ES-I3 (cell line): ENCODE measurements around the gene GPR176.

ENCODE experiments used
- H3K36me3 ChIP-seq: 2 replicates; pipeline ENCODE4 v1.6.1; 2013; ENCODE audit warnings: mild to moderate bottlenecking, low read length, control low read depth, moderate library complexity; ENCODE audit not compliant: insufficient read depth
- H3K4me1 ChIP-seq: 2 replicates; pipeline ENCODE4 v1.6.1; 2013; ENCODE audit warnings: mild to moderate bottlenecking, control low read depth, low read length; ENCODE audit not compliant: insufficient read depth
- H3K9ac ChIP-seq: 2 replicates; pipeline ENCODE4 v1.6.1; 2013; ENCODE audit warnings: low read depth, mild to moderate bottlenecking, low read length, moderate library complexity
- H3K9me3 ChIP-seq: 2 replicates; pipeline ENCODE4 v1.6.1; 2013; ENCODE audit warnings: mild to moderate bottlenecking, low read length, moderate library complexity; ENCODE audit not compliant: control insufficient read depth, insufficient read depth

GPR176 gene

DNA sequence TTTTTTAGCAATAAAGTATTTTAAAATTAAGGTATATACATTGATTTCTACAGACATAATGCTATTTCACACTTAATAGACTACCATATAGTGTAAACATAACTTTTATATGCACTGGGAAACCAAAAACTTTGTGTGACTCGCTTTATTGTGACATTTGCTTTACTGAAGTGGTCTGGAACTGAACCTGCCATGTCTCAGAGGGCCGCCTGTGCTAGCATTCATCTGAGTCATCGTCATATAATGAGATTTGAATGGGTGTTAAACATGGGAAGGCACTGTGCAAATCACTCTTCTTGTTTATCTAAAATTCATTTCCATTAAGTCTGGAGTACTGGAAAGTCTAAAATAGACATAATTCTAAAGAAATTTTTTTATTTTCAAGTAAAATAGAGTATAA is 26.8 kb upstream of the GPR176 start:
- Histone ChIP-seq H3K4me1 (no peaks in the 10 kb centered on the region), H3K9me3 (no peaks in the 10 kb centered on the region; the same call in 1 of the 2 replicates), H3K36me3 (peaks cover 24% of the 10 kb centered on the region), H3K9ac (no peak overlapping the region)

DNA sequence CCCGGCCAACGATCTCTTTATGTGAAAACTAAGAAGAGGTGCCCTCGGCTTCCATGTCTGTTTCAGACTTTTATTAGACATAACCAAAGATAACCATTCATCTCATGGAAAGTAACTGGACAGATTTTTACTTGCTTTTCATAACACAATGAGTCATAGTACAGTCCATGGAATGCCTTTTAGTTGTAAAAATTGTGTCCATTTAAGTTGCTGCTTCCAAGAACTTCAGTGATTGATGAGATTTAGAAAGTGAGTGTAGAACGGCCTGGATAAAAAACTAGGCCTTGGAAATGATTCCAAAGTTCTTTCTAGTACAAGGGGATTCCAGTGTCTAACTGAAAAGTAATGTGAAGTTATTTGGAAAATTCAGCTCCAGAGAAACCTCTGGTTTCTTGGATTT is 24.7 kb upstream of the GPR176 start:
- Histone ChIP-seq H3K36me3 (peaks cover 37% of the 10 kb centered on the region), H3K9ac (no peak overlapping the region), H3K4me1 (peaks cover 10% of the 10 kb centered on the region; the same call in 1 of the 2 replicates), H3K9me3 (no peaks in the 10 kb centered on the region; the same call in 1 of the 2 replicates)

DNA sequence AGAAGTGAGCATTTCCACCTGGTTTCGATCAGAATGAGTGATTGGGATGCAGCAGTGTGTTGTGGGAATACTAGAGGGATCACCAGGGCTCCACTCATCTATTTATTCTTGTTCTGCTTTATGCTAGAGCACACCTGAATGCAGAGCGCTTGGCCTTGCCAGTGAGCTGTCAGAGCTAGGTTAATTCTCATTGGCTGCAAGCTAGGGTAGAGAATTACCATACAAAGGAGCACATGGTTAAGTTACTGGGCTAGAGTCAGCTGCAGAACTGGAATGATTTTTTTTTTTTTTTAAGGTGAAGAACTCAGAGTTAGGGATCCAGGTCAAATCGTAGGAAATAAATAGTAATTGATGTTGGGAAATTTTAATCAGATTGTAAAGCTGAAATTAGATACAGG is 22.7 kb upstream of the GPR176 start:
- no peak overlapping the region for H3K9ac ChIP-seq
- no peaks in the 10 kb centered on the region; the same call in 1 of the 2 replicates for H3K9me3 ChIP-seq
- H3K36me3 ChIP-seq, result peaks cover 38% of the 10 kb centered on the region
- peaks cover 10% of the 10 kb centered on the region; the same call in 1 of the 2 replicates for H3K4me1 ChIP-seq

DNA sequence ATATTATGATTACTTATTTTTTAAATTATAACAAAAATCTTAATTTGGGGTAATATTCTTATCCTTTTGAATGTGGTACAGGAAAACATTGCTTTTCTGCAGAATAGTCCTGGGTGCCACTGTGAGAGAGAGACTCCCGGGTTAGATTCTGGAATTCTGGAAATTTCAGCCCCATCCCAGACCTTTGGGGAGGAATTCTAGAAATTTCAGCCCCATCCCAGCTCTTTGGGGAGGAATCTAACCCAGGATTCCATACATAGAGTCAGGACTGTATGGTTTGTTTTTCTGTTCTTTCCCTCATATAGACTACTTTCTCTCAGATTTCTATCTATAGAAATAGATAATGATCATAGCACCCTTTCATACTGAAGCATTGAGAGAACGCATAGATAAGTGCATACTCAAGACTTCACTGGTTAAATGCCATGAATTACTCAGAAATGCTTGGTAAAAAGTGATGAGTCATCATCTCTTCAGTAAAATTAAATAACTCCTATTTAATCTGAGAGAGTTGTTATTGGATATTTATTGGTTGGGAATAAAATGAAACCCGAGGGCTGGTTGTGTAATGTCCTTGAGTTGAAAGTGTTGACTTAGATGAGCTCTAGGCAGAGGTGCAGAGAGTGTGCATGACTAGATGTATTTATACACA is 22.2 kb upstream of the GPR176 start:
- Histone ChIP-seq H3K9me3 (no peaks in the 10 kb centered on the region; the same call in 1 of the 2 replicates), H3K9ac (no peak overlapping the region), H3K36me3 (peaks cover 34% of the 10 kb centered on the region), H3K4me1 (peaks cover 10% of the 10 kb centered on the region; the same call in 1 of the 2 replicates)

DNA sequence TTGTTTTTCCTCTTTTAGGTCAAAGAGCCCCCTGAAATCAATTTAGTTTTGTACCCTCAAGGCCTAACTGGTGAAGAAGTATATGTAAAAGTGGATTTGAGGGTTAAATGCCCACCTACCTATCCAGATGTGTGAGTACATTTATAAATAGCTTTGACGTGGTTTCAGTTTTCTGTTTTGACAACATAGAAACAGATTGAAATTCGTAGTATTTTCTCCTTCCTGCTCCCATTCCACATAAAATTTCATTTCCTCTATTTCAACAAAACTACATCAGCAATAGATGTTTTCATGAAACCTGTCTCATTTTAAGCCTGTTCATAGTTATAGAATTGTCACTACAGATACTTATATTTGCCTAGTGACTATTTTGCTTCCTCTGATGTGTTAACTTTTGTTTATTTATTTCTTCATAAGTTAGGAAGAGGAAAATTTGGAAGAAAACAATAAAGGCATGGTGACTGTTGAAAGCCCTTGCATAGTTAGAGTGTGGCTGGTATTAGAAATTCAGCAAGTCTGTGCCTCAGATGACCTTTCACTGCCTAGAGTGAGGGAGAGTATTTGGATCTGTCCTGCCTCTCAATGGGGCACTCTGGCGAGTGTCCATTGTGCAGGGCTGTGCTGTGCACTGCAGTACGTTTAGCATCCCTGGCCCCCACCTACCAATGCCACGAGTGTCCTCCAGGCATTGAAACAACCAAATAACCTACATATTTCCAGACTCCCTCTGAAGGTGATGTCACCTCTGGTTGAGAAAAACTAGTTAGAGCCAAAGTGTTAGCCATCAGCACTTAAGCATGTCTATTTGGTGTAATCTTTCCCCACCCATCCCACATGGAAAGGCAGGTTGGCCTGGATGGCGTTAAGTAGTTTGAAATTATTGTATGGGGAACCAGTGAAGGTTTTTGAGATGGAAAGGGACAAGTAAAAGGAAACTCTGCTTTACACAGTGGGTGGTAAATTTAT is 19.7 kb upstream of the GPR176 start:
- Histone ChIP-seq H3K9ac (no peak overlapping the region), H3K4me1 (peaks cover 10% of the 10 kb centered on the region; the same call in 1 of the 2 replicates), H3K36me3 (peaks cover 26% of the 10 kb centered on the region), H3K9me3 (no peaks in the 10 kb centered on the region; the same call in 1 of the 2 replicates)

DNA sequence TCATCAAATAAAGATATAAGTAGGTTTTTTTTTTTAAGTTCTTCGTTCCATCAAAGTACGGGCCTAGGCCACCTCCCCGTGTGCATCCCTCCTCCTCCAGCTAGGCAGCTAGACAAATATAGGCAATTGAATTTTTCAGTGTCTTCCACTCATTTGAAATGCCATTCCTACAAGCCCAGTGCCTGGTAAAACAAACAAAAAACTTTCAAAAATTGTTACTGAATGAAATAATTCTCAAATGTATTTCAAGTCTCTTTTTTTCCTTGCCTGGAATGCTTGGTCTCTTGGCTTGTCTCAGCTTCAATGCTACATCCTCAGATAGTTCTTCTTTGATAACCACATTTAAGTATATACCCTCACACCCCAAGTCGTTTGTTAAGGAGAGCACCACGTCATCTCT is 17.6 kb upstream of the GPR176 start:
- H3K36me3 ChIP-seq, result peaks cover 16% of the 10 kb centered on the region; the same call in 1 of the 2 replicates
- peaks cover 10% of the 10 kb centered on the region; the same call in 1 of the 2 replicates for H3K4me1 ChIP-seq
- H3K9ac ChIP-seq, result no peak overlapping the region
- no peaks in the 10 kb centered on the region for H3K9me3 ChIP-seq

DNA sequence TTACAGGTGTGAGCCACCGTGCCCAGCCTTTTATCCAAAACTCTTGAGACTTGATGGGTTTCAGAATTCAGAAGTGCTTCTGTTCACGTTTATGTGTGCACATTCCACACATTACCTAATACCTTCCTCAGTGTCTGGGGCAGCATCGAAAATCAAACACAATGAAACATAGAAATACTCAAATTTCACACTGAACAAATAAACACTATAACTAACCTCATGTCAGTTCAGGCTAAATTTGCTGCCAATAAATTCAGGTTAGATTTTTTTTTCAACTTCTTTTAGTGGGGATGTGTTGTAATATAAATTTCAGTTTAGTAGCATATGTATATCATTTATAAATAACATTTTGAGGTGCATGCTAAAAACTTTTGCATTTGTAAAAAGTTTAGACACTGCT is 16.6 kb upstream of the GPR176 start:
- Histone ChIP-seq H3K9ac (no peak overlapping the region), H3K9me3 (no peaks in the 10 kb centered on the region), H3K4me1 (peaks cover 10% of the 10 kb centered on the region; the same call in 1 of the 2 replicates), H3K36me3 (peaks cover 14% of the 10 kb centered on the region; the same call in 1 of the 2 replicates)

DNA sequence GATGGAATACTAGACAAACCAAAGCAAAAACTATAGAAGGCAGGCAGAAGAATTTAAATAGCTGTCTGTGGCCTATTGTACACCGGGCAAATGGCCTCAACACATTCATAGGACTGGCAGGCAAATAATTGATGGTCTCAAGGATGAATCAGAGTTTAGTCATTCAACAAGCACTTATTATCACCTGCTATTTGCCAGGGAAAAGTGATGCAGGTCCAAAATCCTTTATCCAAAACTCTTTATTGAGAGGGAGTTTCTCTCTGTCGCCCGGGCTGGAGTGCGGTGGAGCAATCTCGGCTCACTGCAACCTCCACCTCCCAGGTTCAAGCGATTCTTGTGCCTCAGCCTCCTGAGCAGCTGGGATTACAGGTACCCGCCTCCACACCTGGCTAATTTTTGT is 16.1 kb upstream of the GPR176 start:
- Histone ChIP-seq H3K9ac (no peak overlapping the region), H3K9me3 (no peaks in the 10 kb centered on the region), H3K4me1 (peaks cover 8% of the 10 kb centered on the region; the same call in 1 of the 2 replicates), H3K36me3 (peaks cover 12% of the 10 kb centered on the region; the same call in 1 of the 2 replicates)

DNA sequence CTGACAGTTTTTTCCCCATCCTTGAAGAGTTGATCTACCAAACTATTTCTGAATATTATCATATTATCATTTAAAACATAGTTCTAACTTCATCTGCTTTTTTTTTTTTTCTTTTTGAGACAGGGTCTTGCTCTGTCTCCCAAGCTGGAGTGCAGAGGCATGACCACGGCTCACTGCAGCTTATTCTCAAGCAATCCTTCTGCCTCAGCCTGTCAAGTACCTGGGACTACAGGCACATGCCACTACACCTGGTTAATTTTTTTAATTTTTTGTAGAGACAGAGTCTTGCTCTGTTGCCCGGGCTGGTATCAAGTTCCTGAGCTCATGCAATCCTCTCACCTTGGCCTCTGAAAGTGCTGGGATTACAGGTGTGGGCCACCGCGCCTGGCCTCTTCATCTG is 15.2 kb upstream of the GPR176 start:
- H3K9ac ChIP-seq, result peak overlapping the region; percentile 83; the same call in 1 of the 2 replicates

DNA sequence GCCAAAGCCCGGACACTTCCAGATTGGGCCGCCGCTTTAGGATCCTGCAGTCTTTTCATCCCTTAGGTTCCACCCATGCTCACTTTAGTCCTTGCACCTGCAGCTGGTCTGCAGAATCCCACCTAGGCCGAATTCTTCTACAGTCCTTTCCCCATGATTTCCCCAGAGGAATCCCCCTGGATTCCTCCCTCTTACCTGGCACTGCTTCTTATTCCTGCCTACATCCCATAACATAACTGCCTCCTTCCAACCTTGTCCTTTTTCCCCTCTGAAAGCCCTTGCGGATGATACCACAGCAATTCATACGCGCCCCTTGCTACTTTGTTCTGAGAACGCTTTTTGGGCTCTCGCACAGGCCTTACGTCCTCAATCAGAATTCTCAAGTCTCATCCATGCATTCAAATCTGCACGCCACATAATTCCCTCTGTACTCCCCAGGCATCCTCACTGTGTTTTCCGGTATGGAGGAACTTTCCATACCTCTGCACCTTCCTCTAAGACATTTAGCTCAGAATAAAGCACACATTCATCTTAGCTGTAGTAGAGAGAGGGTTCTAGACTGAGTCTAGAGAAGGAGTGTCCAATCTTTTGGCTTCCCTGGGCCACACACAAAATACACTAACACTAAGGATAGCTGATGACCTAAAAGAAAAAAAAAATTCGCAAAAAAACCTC is 14.5 kb upstream of the GPR176 start:
- peak overlapping the region; percentile 83 for H3K9ac ChIP-seq
- H3K9me3 ChIP-seq, result no peaks in the 10 kb centered on the region
- no peaks in the 10 kb centered on the region for H3K36me3 ChIP-seq
- H3K4me1 ChIP-seq, result no peaks in the 10 kb centered on the region

More for the DNA sequence above, 15.2 kb upstream of the GPR176 start:
- H3K36me3 ChIP-seq, result 0 out of 2 replicates have a peak, but pooled peaks cover 5% of the 10 kb centered on the region
- no peaks in the 10 kb centered on the region for H3K9me3 ChIP-seq
- 0 out of 2 replicates have a peak, but pooled peaks cover 3% of the 10 kb centered on the region for H3K4me1 ChIP-seq

DNA sequence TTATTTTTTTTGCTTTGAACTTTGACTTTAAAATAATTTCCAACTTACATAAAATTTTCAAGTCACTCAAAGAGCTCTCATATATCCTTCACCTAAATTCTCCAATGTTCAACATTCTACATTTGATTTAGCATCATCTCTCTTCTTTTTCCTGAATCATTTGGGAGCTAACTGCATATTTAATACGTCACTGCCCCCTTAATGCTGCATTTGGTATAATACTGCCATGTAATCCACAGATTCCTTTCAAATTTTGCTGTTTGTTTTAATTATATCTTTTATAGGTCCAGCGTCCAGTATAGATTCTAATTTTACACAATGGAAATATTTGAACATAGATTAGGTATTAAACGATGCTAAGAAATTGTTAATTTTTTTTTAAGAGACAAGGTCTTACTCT is 11.5 kb upstream of the GPR176 start:
- no peak overlapping the region for H3K9ac ChIP-seq
- no peaks in the 10 kb centered on the region for H3K4me1 ChIP-seq
- no peaks in the 10 kb centered on the region for H3K9me3 ChIP-seq
- H3K36me3 ChIP-seq, result no peaks in the 10 kb centered on the region

DNA sequence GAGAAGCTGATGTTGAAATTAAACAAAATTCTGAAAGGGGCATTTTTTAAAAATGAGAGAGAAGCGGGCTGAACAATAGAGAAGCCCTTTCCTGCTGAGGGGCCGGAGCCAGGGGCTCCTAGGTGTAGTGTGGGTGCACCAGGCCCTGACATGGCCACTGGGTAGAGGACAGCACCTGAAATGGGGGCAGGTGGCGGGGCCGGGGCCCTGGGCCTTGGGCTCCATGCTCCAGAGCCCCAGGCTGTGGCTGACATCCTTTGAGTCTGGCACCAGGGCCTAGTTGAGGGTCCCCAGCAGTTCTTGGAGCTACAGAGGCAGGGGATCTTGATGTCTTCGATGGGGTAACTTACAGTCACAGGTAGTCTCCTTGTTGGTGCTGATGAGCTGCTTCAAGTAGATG is 6.5 kb upstream of the GPR176 start:
- H3K36me3 ChIP-seq, result no peaks in the 10 kb centered on the region
- no peak overlapping the region for H3K9ac ChIP-seq
- H3K4me1 ChIP-seq, result peaks cover 9% of the 10 kb centered on the region; the same call in 1 of the 2 replicates
- no peaks in the 10 kb centered on the region for H3K9me3 ChIP-seq

DNA sequence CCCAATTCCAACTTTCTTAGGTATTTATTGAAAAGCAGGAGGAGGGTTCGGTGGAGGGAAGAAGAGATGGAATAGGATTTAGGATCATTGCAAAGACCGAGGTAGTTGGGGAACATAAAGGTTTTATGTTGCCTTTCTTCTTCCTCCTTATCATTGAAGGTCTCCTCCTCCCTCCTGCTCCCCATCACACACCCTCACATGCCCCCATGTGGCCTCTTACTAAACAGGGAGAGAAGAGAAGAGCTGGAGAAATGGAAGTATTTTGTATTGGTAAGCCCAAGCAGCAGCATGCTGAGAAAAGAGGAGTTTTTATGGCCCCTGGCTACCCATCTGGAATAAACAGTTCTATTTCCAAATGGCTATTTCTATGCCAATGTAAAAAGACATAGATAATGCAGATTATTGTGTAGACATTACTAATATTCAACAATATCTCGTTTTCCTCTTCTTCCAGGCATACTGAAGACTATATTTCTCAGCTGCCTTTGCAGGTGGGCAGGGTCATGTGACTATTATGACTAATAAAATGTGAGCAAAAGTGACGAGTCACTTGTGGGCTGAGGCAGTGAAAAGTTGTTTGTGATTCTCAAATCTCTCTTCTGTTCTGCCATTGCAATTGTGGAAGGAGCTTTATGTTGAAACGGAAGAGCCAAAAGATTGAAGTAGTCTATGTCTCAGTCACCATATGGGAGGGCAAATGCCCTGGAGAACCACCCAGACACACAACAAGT is 5.2 kb upstream of the GPR176 start:
- Histone ChIP-seq H3K9me3 (no peaks in the 10 kb centered on the region), H3K4me1 (peaks cover 13% of the 10 kb centered on the region; the same call in 1 of the 2 replicates), H3K36me3 (no peaks in the 10 kb centered on the region), H3K9ac (no peak overlapping the region)
